Spleen (tissue), 11 donors: ENCODE measurements around the gene MALAT1. TPM values are rescaled to one million over a fixed set of nuclear protein-coding genes. Genes with fewer than 3 reads are reported as not detected.

Experiments
- DNase-seq: peaks from one replicate; pipeline ENCODE4 v3.0.0-alpha.2; 2020
- H3K27ac ChIP-seq, 8 donors: fragments of 200-600 bp; sonication (generic) in 7 of 8; 1 replicate in 4 of 8; 2 replicates in 4 of 8; pipeline versions ENCODE4 v1.5.0 to v1.8.0; 2016 to 2021; ENCODE audit warnings: inconsistent platforms in 4 of 8, mild to moderate bottlenecking in 4 of 8, moderate library complexity in 1 of 8
- H3K27me3 ChIP-seq, 7 donors: fragments of 200-600 bp; sonication (generic) in 6 of 7; replicated peaks in 1 of 7; 1 replicate in 4 of 7; 2 replicates in 3 of 7; pipeline versions ENCODE4 v1.5.0 to v1.8.0; 2016 to 2021; ENCODE audit warnings: inconsistent platforms in 3 of 7, mild to moderate bottlenecking in 1 of 7
- H3K36me3 ChIP-seq, 6 donors: fragments of 200-600 bp; sonication (generic) in 5 of 6; 1 replicate in 4 of 6; 2 replicates in 2 of 6; pipeline versions ENCODE4 v1.5.0 to v1.8.0; 2016 to 2021; ENCODE audit warnings: inconsistent platforms in 2 of 6
- H3K4me1 ChIP-seq, 6 donors: fragments of 200-600 bp; sonication (generic) in 5 of 6; 1 replicate in 3 of 6; 2 replicates in 3 of 6; pipeline versions ENCODE4 v1.5.0 to v1.8.0; 2016 to 2021; ENCODE audit warnings: inconsistent platforms in 3 of 6
- H3K4me3 ChIP-seq, 8 donors: fragments of 200-600 bp; sonication (generic) in 7 of 8; 1 replicate in 4 of 8; 2 replicates in 4 of 8; pipeline versions ENCODE4 v1.5.0 to v1.8.0; 2016 to 2021; ENCODE audit warnings: inconsistent platforms in 4 of 8, mild to moderate bottlenecking in 4 of 8, moderate library complexity in 2 of 8
- H3K9me3 ChIP-seq, 8 donors: fragments of 200-600 bp; sonication (generic) in 7 of 8; 1 replicate in 4 of 8; 2 replicates in 4 of 8; pipeline versions ENCODE4 v1.5.0 to v1.8.0; 2016 to 2021; ENCODE audit warnings: inconsistent platforms in 4 of 8
- CTCF ChIP-seq, 11 experiments: fragments of 200-600 bp in 7 of 11; fragments of 450-650 bp in 4 of 11; sonication (generic) in 4 of 11; IDR thresholded peaks in 8 of 11; conservative IDR thresholded peaks in 3 of 11; 1 replicate in 7 of 11; 2 replicates in 4 of 11; pipeline versions ENCODE4 v1.4.0 to v1.8.0; 2016 to 2021; ENCODE audit warnings: antibody characterized with exemption in 11 of 11, inconsistent platforms in 4 of 11, mild to moderate bottlenecking in 1 of 11
- POLR2A ChIP-seq, 3 donors: fragments of 450-650 bp; IDR thresholded peaks; one replicate each; pipeline ENCODE4 v1.5.1; 2017; ENCODE audit warnings: antibody characterized with exemption in 3 of 3, mild to moderate bottlenecking in 1 of 3
- POLR2AphosphoS5 ChIP-seq, 3 donors: sonication (generic); formaldehyde crosslinking; IDR thresholded peaks; one replicate each; pipeline ENCODE4 v1.5.1; 2017; ENCODE audit warnings: antibody characterized with exemption in 3 of 3
- WGBS, 5 donors: extraction: QIAGEN DNeasy Blood & Tissue Kit in 3 of 5; methylation state at CpG; one replicate each; pipeline versions ENCODE4 v1.1.5 to v1.1.7; 2013 to 2018; 5-methylcytosine and 5-hydroxymethylcytosine counted together
- intact Hi-C: fragments of 100-400 bp; cut with DNase I; formaldehyde crosslinking; loops from one replicate; pipeline ENCODE4 v1.15.0; 2023; ENCODE audit warnings: low total_unique reads
- polyA plus RNA-seq, 3 donors: library from polyadenylated mRNA; stranded (reverse); fragments of 200-250 nt; gene quantifications; one replicate each; pipeline ENCODE4 v1.2.1, GENCODE V29; 2013
- total RNA-seq, 7 donors: library from RNA; depleted of rRNA in 3 of 7; stranded (reverse); fragments of >200 nt in 3 of 7; fragmentation: NEBNext Ultra II Directional in 4 of 7; extraction: Animal tissue kit (Norgen Biotek cat#: 25700) in 4 of 7; gene quantifications; one replicate each; pipeline versions ENCODE4 v1.1.0 to v1.2.1, GENCODE V29; 2016 to 2021
- donor health status: healthy with polysubstance abuse.
- donor health status: DM: no; HTN: no; CAD: no; lungs with moderate emphysema.
- donor health status: DM: no; HTN: no; CAD: no.
- donor health status: Bipolar disorder and iron deficiency.
- donor health status: healthy.
- donor health status: DM: no; HTN: no; CAD: no.
- donor health status: DM: yes; HTN: yes; CAD: no.

The MALAT1 gene
- total and polyA plus RNA-seq, 10 donors = 111 to 24,490 (median 13,111) TPM

GRCh38 chr11:65485920-65486219, 13.0 kb upstream of the MALAT1 start:
- peak overlapping the region in 3 of 8 donors; percentile 25 to 98 (median 38) for H3K27ac ChIP-seq
- H3K27me3 ChIP-seq = no peaks in the 10 kb centered on the region
- no peaks in the 10 kb centered on the region for H3K36me3 ChIP-seq
- no peaks in the 10 kb centered on the region for H3K9me3 ChIP-seq
- intact Hi-C loops = no loop called here
- no peak for DNase-seq
- peaks cover 24 to 72% (median 46%) of the 10 kb centered on the region in 6 donors for H3K4me1 ChIP-seq
- 85 to 97% (median 87%) methylated on average over 5 of the region's 5 CpGs for WGBS, 5 donors
- no peak overlapping the region for H3K4me3 ChIP-seq
- TF ChIP-seq POLR2AphosphoS5 (IDR thresholded peaks at IDR 0.05) = no peak
- TF ChIP-seq CTCF (IDR thresholded peaks at IDR 0.05 in 8 of 11, conservative IDR thresholded peaks at IDR 0.05 in 3 of 11) = no peak
- TF ChIP-seq POLR2A (IDR thresholded peaks at IDR 0.05) = no peak

GRCh38 chr11:65486570-65487466, 12.0 kb upstream of the MALAT1 start:
- 77 to 85% (median 79%) methylated on average over 10 of the region's 10 CpGs for WGBS, 5 donors
- no peak for DNase-seq
- H3K4me1 ChIP-seq = peaks cover 27 to 73% (median 51%) of the 10 kb centered on the region in 6 donors
- H3K4me3 ChIP-seq = no peak overlapping the region
- no peaks in the 10 kb centered on the region for H3K27me3 ChIP-seq
- TF ChIP-seq CTCF (IDR thresholded peaks at IDR 0.05 in 8 of 11, conservative IDR thresholded peaks at IDR 0.05 in 3 of 11) = no peak
- no peak for TF ChIP-seq POLR2AphosphoS5 (IDR thresholded peaks at IDR 0.05)
- no peak for TF ChIP-seq POLR2A (IDR thresholded peaks at IDR 0.05)
- H3K27ac ChIP-seq = peak overlapping the region in 7 of 8 donors; percentile 58 to 100 (median 96)
- no peaks in the 10 kb centered on the region for H3K36me3 ChIP-seq
- H3K9me3 ChIP-seq = no peaks in the 10 kb centered on the region
- intact Hi-C loops = no loop called here

- intact Hi-C loops = no loop called here
- Histone ChIP-seq H3K27me3 (no peaks in the 10 kb centered on the region), H3K9me3 (no peaks in the 10 kb centered on the region), H3K4me1 (peaks cover 36 to 75% (median 59%) of the 10 kb centered on the region in 6 donors), H3K36me3 (no peaks in the 10 kb centered on the region), H3K4me3 (peak overlapping the region in 1 of 8 donors; percentile 46), H3K27ac (peak overlapping the region; percentile 60 to 100 (median 98))
- DNase-seq = peak; percentile 93
- 16 to 23% (median 16%) methylated on average over 15 to 17 of the region's 17 CpGs for WGBS, 5 donors
- TF ChIP-seq POLR2A (IDR thresholded peaks at IDR 0.05) (no peak), CTCF (IDR thresholded peaks at IDR 0.05 in 8 of 11, conservative IDR thresholded peaks at IDR 0.05 in 3 of 11) (no peak), POLR2AphosphoS5 (IDR thresholded peaks at IDR 0.05) (peak in 2 of 3 donors; percentile 42 to 67)
Observed at GRCh38 chr11:65487467-65488272, 11.2 kb upstream of the MALAT1 start.
